ENCODE data around the gene RPS28.
A peak's percentile ranks its signal among the peaks of the same experiment; 100 is the strongest.
"Not testable (repeated sequence)": the region's sequence is repeated elsewhere in the genome, so short reads cannot be mapped to it uniquely, and the experiment has no call there.

The RPS28 gene

GRCh38 chr19:8342684-8343482, 21.6 kb downstream of the RPS28 start, which contains the start of gene KANK3:
Gene KANK3, minus strand, starts transcription at chr19:8343262. Its CDS starts 5,434 bp downstream, at chr19:8337828.
- peak; percentile 76 for DNase-seq (ENCODE audit: low spot score)

- no peak for DNase-seq (ENCODE audit: low spot score)
These were observed 22.2 kb downstream of the RPS28 start for GRCh38 chr19:8343483-8343844.

- not testable (repeated sequence) for DNase-seq (ENCODE audit: low spot score)
These were observed 28.5 kb downstream of the RPS28 start for GRCh38 chr19:8349629-8350372.

- no peak for DNase-seq (ENCODE audit: low spot score)
These were observed 31.0 kb downstream of the RPS28 start for GRCh38 chr19:8352134-8352827.

- not testable (repeated sequence) for DNase-seq (ENCODE audit: low spot score)
These were observed 31.5 kb downstream of the RPS28 start for GRCh38 chr19:8352845-8353244.

GRCh38 chr19:8355631-8356402, 34.5 kb downstream of the RPS28 start:
- peak; percentile 45 for DNase-seq (ENCODE audit: low spot score)

GRCh38 chr19:8357007-8357521, 35.8 kb downstream of the RPS28 start:
- no peak for DNase-seq (ENCODE audit: low spot score)

- no peak for DNase-seq (ENCODE audit: low spot score)
These were observed 37.7 kb downstream of the RPS28 start for GRCh38 chr19:8358948-8359347.

GRCh38 chr19:8360196-8360595, 38.9 kb downstream of the RPS28 start:
- DNase-seq (ENCODE audit: low spot score) = no peak

GRCh38 chr19:8361921-8362793, 40.9 kb downstream of the RPS28 start:
- DNase-seq (ENCODE audit: low spot score) = peak; percentile 90

GRCh38 chr19:8363803-8364771, 42.8 kb downstream of the RPS28 start, which contains the start of gene ANGPTL4:
Gene ANGPTL4, plus strand, starts transcription at chr19:8364155. Its CDS starts 167 bp downstream, at chr19:8364322.
- DNase-seq (ENCODE audit: low spot score) = no peak

GRCh38 chr19:8366121-8366581, 44.9 kb downstream of the RPS28 start:
- no peak for DNase-seq (ENCODE audit: low spot score)

- DNase-seq (ENCODE audit: low spot score) = no peak
These were observed 45.6 kb downstream of the RPS28 start for GRCh38 chr19:8366961-8367326.

- DNase-seq (ENCODE audit: low spot score) = peak; percentile 96
These were observed 46.2 kb downstream of the RPS28 start for GRCh38 chr19:8367327-8368001.

GRCh38 chr19:8370176-8371010, 49.1 kb downstream of the RPS28 start:
- no peak for DNase-seq (ENCODE audit: low spot score)

- no peak for DNase-seq (ENCODE audit: low spot score)
These were observed 49.9 kb downstream of the RPS28 start for GRCh38 chr19:8371011-8371804.

All from COLO829 (cell line).